ENCODE results near the gene ERICH2. TPM values are rescaled to one million over a fixed set of nuclear protein-coding genes. Genes with fewer than 3 reads are reported as not detected.

ERICH2 gene
- total RNA-seq, 1 experiment from 2014 or later = not detected

DNA sequence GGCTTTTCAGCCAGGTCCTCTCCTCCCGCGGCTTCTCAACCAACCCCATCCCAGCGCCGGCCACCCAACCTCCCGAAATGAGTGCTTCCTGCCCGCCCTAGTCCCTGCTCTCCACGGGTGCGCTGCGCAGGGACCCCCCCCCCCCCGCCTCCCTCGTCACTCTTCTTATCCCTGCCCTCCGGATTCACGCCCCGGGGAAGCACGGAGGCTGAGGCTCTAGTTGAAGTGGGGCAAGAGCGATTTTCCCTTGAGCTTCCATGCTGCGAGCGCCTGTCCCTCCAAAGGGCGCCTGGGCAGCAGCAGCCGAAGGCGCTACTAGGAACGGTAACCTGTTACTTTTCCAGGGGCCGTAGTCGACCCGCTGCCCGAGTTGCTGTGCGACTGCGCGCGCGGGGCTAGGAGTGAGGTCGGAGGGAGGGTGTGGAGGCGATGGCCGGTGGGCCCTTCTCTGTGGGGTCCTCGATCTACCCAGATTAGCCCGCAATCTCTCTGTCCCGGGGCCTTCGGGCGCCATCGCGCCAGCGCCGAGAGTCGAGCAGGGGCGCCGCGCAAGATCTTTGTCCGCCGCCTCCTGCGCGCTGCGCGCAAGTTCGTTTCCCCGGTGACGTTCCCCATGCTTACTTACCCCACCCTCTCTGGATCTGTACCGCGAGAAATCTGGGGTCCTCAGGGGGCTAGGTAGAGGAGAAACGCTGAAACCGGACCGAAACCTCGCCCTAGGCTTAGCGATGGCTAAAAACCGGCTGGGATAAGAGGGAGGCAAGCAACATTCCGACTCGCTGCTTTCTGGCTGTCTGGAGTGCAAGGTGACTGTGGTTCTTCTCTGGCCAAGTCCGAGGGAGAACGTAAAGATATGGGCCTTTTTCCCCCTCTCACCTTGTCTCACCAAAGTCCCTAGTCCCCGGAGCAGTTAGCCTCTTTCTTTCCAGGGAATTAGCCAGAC, 47.2 kb downstream of the ERICH2 start:
- no peak for DNase-seq (ENCODE audit: low spot score)

DNA sequence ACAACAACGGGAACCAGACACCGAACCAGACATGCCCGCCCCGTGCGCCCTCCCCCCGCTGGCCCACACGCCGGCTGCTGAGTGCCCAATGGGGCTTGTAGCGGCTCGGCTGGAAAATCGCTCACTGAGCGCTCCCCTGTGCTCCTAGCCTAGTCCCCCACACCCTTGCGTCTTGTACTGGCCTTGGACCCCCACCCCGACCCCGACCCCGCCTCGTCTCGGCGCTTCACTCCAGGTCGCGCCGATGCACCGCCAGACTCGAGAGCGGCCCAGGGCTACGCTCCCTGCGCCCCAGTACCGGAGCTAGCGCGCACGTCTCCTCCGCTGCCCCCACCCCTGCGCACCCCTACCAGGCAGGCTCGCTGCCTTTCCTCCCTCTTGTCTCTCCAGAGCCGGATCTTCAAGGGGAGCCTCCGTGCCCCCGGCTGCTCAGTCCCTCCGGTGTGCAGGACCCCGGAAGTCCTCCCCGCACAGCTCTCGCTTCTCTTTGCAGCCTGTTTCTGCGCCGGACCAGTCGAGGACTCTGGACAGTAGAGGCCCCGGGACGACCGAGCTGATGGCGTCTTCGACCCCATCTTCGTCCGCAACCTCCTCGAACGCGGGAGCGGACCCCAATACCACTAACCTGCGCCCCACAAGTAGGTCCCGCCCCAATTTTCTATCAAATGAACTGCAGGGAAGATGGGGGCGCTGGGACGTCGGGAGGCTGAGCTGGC, 48.0 kb downstream of the ERICH2 start:
- no peak for DNase-seq (ENCODE audit: low spot score)

DNA sequence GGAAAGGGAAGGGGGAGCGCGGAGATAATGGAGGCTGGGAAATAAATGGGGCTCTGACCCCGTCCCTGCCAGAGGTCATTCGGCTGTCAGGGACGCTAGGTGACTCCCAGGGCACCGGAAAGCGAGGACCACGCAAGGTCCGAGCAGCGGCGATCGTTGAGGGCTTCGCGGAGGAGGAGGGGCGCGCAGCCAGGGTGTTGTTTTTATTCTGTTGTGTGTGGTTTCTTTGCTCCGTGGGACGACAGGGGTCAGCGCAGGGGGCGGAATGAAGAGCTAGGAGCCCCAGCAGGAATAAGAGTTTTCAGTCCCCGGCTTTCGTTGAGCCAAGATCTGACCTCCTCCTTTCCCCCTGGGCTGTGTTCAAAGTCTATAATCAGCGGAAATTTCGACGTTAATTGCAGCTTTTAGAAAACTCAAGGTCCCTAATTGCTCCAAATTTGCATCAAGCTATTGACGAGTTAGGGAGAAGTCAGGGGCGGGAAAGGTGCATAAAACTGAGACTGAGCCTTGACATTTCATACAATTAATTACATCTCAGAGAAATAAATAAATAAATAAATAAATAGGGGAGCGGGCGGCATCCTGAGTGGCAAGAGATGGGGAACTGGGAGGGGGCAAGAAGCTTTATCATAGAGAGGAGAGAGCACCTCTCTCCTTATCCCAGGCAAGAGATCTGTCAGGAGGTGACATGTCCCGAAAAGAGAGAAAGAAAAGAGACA, 48.7 kb downstream of the ERICH2 start:
- no peak for DNase-seq (ENCODE audit: low spot score)

- DNase-seq (ENCODE audit: low spot score) = no peak
These were observed 49.8 kb downstream of the ERICH2 start for GRCh38 chr2:170819680-170820664.

DNA sequence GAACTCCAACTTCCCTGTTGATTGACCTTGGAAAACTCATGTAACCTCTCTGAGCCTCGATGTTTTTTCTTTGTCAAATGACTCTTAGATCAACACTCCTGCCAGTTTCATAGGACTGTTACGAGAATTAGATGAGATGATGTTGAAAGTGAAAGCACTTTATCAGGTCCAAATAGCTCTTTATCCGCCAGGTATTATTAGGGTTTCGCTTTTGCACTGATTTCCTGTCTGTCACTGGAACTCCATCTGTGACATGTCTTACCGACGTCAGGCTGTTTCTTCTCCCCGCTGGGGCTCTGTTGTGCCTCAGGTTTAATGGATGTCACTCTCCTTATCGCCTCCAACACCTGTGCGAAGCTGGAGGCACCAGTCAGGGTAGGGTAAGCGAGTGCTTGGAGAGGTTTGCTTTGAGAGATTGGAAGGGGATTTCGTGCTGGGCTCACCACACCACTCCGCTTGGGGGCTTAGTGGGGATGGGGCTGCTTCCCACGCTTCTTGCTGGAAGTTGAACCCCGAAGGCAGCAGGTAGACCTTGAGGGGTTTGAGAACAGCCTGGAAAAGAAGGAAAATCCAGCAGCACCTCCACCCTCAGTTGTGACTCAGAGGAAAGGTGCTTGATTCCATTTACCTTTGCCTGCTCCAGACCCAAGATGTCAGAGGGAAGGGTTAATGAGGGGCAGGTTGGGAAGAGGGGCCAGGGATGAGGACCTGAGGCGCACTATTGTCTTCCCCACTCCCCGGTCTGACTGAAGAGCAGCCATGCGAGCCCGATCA, 50.8 kb downstream of the ERICH2 start:
- DNase-seq (ENCODE audit: low spot score) = no peak

GRCh38 chr2:170821531-170822289, 51.5 kb downstream of the ERICH2 start:
- no peak for DNase-seq (ENCODE audit: low spot score)

DNA sequence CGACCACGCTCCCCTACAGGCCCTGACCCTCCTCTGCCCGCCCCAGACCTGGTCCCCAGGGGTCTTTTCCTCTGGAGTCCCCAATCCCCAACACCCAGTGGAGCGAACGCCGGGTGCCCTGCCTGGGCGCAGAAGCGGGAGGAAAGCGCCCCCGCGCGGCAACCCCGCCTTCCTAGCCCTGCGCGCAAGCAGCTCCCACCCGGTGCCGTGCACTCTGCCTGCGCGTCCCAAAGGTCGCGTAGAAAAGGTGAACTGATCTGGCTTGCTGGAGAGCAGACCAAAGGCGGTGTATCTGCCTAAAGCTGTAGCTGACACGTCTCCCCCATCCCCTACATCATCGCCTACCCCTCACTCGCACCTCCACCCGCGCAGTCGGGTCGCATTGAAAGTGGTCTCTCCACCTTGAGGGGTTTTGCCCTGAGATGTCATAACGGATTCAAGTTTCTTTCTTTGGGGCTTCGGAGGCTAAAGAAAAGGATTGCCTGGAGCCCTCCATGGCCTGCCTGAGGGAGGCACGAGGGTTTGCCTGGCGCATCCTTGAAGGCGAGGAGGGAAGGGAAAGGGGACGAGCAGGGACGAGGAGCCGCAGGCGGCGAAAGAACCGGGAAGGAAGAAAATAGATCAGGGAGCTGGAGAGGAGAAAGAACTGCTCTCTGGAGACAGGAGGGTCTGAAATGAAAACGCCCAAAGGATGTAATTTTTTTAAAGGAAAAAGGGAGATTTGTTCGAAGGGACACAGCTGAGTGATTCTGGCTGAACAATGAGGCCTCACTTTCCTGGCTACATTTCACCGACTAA, 52.3 kb downstream of the ERICH2 start:
- no peak for DNase-seq (ENCODE audit: low spot score)

DNA sequence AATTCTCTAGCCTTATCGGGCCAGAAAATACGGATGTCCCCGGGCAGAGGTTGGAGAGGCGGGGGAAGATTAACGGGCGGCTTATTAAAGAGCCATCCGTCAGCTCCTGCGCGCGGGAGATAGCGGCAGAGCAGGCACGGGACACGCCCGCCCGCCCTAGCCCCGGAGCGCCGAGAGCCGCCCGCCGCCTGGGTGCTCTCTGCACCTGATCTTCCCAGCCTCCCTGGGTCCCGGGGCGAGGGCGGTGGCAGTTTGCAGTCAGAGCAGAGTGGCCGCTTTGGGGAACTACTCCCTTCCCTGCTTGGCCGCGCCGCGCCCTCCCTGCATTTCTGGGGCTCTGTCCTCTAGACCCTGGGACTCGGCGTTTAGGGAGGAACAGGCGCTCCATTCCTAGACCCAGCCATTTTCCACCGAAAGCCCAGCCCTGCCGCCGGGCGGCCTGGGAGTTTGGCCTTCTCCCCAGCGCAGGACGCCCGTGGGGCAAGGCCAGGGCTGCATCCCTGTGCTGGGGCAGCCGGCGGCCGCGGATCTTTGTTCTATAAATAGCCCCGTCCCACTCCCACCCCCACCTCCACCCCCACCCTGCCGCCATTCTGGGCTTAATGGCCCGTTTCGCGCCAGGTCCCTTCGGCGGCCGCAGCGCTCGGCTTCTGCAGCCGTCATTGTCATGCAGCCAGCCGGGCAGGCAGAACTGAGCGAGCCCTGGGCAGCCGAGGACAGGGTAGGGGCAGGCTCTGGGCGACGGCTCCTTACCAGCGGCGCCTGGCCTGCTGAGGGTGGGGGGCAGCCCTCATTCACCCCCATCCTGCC, 53.1 kb downstream of the ERICH2 start:
- no peak for DNase-seq (ENCODE audit: low spot score)

GRCh38 chr2:170823898-170824215, 53.7 kb downstream of the ERICH2 start:
- no peak for DNase-seq (ENCODE audit: low spot score)

GRCh38 chr2:170824526-170825015, 54.4 kb downstream of the ERICH2 start:
- no peak for DNase-seq (ENCODE audit: low spot score)

DNA sequence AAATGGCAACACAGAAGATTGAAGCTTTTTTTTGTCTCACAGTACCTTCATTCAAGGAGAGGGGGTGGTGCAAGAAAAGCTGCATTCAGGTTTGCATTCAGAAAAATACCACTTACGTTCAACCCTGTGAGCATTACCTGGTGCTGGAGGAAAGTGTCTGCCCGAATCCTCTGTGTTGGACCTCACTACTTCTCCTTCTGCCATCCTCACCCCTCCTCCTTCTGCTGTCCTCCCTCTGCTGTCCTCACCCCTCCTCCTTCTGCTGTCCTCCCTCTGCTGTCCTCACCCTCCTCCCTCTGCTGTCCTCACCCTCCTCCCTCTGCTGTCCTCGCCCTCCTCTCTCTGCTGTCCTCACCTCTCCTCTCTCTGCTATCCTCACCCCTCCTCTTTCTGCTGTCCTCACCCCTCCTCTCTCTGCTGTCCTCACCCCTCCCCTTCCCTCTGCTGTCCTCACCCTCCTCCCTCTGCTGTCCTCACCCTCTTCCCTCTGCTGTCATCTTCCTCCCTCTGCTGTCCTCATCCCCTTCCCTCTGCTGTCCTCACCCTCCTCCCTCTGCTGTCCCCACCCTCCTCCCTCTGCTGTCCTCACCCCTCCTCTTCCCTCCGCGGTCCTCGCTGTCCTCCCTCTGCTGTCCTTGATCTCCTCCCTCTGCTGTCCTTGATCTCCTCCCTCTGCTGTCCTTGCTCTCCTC, 57.8 kb downstream of the ERICH2 start:
- DNase-seq (ENCODE audit: low spot score) = no peak

DNA sequence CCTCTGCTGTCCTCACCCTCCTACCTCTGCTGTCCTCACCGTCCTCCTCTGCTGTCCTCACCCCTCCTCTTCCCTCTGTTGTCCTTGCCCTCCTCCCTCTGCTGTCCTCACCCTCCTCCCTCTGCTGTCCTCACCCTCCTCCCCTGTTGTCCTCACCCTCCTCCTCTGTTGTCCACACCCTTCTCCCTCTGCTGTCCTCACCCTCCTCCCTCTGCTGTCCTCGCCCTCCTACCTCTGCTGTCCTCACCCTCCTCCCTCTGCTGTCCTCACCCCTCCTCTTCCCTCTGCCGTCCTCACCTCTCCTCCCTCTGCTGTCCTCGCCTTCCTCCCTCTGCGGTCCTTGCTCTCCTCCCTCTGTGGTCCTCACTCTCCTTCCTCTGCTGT, 58.3 kb downstream of the ERICH2 start:
- DNase-seq (ENCODE audit: low spot score) = no peak

DNA sequence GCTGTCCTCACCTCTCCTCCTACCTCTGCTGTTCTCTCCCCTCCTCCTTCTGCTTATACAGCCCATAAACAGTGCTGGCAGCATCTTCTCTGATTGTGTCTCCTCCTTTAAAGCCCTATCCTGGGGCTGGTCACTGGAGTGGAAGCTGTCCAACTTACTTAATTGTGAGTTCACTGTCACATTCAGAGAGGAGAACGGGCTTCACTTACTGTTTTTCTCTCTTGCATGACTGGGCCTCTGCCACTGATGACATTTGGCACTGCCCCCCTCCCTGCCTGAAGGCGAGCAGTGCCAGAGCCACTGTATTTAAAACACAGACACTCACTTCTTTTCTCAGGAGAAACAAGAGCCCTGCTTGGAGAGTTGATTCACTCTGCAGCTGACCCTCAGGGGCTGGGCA, 58.9 kb downstream of the ERICH2 start:
- DNase-seq (ENCODE audit: low spot score) = no peak

GRCh38 chr2:170830166-170830565, 60.0 kb downstream of the ERICH2 start:
- no peak for DNase-seq (ENCODE audit: low spot score)

GRCh38 chr2:170831115-170831514, 60.9 kb downstream of the ERICH2 start:
- no peak for DNase-seq (ENCODE audit: low spot score)

DNA sequence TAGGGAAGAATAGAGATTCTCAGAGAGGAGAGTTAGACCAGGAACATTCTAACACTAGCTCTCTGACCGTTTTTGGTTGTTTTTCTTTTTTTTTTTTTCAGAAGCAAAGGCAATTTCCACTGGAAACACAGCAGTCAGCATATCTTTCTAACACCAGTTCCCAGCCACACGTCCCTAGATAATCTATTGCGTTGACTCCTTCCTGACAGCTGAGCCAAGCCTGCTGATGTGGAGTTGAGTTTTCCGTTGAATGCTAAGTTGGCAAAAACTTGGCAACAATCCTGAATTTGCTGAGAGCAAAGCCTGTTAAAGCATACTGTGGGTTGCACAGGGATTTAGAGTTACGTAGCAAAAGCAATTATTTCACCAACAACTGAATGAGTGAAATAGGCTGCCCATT, 65.8 kb downstream of the ERICH2 start:
- DNase-seq (ENCODE audit: low spot score) = no peak

- DNase-seq (ENCODE audit: low spot score) = no peak
These were observed 70.6 kb downstream of the ERICH2 start for GRCh38 chr2:170840717-170841210.
